A673 (cell line): Measurements from ENCODE around the gene DPYSL4.

Source experiments
- CTCF ChIP-seq: fragments of 300-800, 200-600 bp; sonication (generic); conservative IDR thresholded peaks from 2 replicates; pipeline ENCODE4 v1.5.1; 2017; ENCODE audit warnings: low read depth, mild to moderate bottlenecking, antibody characterized with exemption, low read length, moderate library complexity, mixed read lengths
- EZH2 ChIP-seq: fragments of 200-600 bp; sonication (generic); IDR thresholded peaks from 2 replicates; pipeline ENCODE4 v1.6.1; 2017; ENCODE audit warnings: borderline replicate concordance, low read depth, mild to moderate bottlenecking, mixed read lengths, antibody characterized with exemption, low read length; ENCODE audit not compliant: poor library complexity, severe bottlenecking

GRCh38 chr10:132189016-132189415, 2.3 kb downstream of the DPYSL4 start:
- no peak for TF ChIP-seq CTCF
- no peak for TF ChIP-seq EZH2
